ENCODE data around the gene ITGA11.

DNA sequence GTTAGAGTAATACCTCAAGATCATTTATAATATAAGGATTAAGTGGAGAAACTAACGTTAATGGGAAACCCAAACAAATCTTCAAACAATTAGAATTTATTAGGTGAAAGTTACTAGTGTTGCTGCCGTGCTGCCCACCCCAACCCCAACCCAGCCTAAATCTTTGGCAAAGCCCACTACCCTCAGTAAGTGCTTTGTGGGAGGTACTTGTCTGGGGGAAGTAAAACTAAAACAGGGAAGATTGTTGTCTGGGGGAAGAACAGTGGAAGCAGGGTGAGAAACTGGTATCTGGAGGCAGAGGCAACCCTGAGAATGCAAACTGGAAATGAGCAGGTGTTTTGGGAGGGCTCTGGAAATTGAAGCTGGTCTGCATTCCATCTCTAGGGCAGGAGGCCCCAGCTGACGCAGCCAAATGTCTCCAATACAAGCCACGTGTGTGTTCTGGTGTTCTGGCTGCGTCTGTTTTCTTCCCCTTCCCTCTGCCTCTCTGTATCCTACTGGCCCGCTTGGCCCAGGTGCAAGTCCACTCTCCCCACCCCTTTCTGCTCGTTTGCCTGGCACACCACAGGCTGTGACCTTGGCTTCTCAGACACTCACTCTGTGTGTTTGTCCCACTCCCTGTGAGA is 121.7 kb downstream of the ITGA11 start:
- TF ChIP-seq, protein P1, sequence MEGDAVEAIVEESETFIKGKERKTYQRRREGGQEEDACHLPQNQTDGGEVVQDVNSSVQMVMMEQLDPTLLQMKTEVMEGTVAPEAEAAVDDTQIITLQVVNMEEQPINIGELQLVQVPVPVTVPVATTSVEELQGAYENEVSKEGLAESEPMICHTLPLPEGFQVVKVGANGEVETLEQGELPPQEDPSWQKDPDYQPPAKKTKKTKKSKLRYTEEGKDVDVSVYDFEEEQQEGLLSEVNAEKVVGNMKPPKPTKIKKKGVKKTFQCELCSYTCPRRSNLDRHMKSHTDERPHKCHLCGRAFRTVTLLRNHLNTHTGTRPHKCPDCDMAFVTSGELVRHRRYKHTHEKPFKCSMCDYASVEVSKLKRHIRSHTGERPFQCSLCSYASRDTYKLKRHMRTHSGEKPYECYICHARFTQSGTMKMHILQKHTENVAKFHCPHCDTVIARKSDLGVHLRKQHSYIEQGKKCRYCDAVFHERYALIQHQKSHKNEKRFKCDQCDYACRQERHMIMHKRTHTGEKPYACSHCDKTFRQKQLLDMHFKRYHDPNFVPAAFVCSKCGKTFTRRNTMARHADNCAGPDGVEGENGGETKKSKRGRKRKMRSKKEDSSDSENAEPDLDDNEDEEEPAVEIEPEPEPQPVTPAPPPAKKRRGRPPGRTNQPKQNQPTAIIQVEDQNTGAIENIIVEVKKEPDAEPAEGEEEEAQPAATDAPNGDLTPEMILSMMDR (IDR thresholded peaks at IDR 0.05), result no peak
- TF ChIP-seq ZFX (IDR thresholded peaks at IDR 0.05; ENCODE audit: borderline replicate concordance), result no peak
